Neural cell (in vitro differentiated cells): Measurements from ENCODE around the gene PLA2G4C.

ENCODE experiments used
- EP300 ChIP-seq: fragments of 450-650 bp; conservative IDR thresholded peaks from 2 replicates; pipeline ENCODE4 v1.6.1; 2014; ENCODE audit warnings: antibody characterized with exemption, mild to moderate bottlenecking, moderate library complexity; ENCODE audit not compliant: poor library complexity, severe bottlenecking
- EZH2 ChIP-seq: fragments of 200-600, 300-800 bp; shearing (Covaris generic), sonication (generic); IDR thresholded peaks from 2 replicates; pipeline ENCODE4 v1.6.1; 2014; ENCODE audit warnings: antibody characterized with exemption, low read length, borderline replicate concordance, mild to moderate bottlenecking; ENCODE audit not compliant: insufficient read depth, poor library complexity, severe bottlenecking
- POLR2AphosphoS5 ChIP-seq: IDR thresholded peaks from 2 replicates; pipeline ENCODE4 v1.6.1; 2012
- TF ChIP-seq, protein P1 (sequence below): fragments of 450-650 bp; IDR thresholded peaks from 2 replicates; pipeline ENCODE4 v1.5.1; 2014; ENCODE audit warnings: antibody characterized with exemption, mild to moderate bottlenecking, moderate library complexity; ENCODE audit not compliant: poor library complexity, severe bottlenecking

DNA sequence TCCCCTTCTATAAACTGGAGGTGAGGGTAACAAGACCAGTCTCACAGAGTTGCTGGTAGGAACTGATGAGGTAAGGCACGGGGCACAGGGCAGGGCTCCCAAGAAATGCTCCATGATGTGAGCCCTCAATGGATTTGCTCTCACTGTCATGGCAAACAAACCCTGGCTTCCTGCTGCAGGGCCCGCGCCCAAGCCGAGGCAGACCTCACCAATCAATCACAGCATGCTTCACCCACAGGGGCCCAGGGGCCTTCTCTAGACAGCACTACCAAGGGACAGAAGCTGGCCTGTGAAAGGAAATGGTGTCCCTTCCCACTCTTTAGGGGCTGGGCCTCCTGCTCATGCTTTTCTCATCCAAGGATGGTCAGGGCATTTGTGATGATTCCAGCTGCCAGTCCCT, 25.9 kb upstream of the PLA2G4C start:
- TF ChIP-seq POLR2AphosphoS5 (no peak), EP300 (no peak), EZH2 (no peak)
- TF ChIP-seq, protein P1, sequence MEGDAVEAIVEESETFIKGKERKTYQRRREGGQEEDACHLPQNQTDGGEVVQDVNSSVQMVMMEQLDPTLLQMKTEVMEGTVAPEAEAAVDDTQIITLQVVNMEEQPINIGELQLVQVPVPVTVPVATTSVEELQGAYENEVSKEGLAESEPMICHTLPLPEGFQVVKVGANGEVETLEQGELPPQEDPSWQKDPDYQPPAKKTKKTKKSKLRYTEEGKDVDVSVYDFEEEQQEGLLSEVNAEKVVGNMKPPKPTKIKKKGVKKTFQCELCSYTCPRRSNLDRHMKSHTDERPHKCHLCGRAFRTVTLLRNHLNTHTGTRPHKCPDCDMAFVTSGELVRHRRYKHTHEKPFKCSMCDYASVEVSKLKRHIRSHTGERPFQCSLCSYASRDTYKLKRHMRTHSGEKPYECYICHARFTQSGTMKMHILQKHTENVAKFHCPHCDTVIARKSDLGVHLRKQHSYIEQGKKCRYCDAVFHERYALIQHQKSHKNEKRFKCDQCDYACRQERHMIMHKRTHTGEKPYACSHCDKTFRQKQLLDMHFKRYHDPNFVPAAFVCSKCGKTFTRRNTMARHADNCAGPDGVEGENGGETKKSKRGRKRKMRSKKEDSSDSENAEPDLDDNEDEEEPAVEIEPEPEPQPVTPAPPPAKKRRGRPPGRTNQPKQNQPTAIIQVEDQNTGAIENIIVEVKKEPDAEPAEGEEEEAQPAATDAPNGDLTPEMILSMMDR = no peak
